HG03095 (cell line): Measurements from ENCODE around the gene SHROOM3.

Experiments
- ATAC-seq: cut with Tn5 transposase; IDR thresholded peaks from one replicate; pipeline ENCODE4 v1.9.1; 2021; ENCODE audit warnings: moderate library complexity; ENCODE audit not compliant: unreplicated experiment

Gene SHROOM3

GRCh38 chr4:76688619-76689144 lies 253.7 kb downstream of the SHROOM3 start:
- ATAC-seq: no peak

- no peak for ATAC-seq
Observed at GRCh38 chr4:76689145-76689817, 254.3 kb downstream of the SHROOM3 start.

GRCh38 chr4:76690011-76690905 lies 255.2 kb downstream of the SHROOM3 start:
- ATAC-seq: no peak

- no peak for ATAC-seq
Observed at GRCh38 chr4:76690906-76691275, 255.9 kb downstream of the SHROOM3 start.

GRCh38 chr4:76691807-76692582 lies 257.0 kb downstream of the SHROOM3 start:
- no peak for ATAC-seq

GRCh38 chr4:76692761-76693160 lies 257.7 kb downstream of the SHROOM3 start:
- ATAC-seq: no peak

- ATAC-seq: no peak
Observed at GRCh38 chr4:76694056-76694455, 259.0 kb downstream of the SHROOM3 start.

GRCh38 chr4:76696109-76696508 lies 261.1 kb downstream of the SHROOM3 start:
- ATAC-seq: no peak

GRCh38 chr4:76697129-76697803 lies 262.2 kb downstream of the SHROOM3 start:
- ATAC-seq: peak; percentile 87

GRCh38 chr4:76698141-76698540 lies 263.1 kb downstream of the SHROOM3 start:
- no peak for ATAC-seq

GRCh38 chr4:76699751-76700310 lies 264.8 kb downstream of the SHROOM3 start:
- no peak for ATAC-seq

- no peak for ATAC-seq
Observed at GRCh38 chr4:76702440-76703122, 267.6 kb downstream of the SHROOM3 start.

- no peak for ATAC-seq
Observed at GRCh38 chr4:76703123-76703490, 268.1 kb downstream of the SHROOM3 start.

GRCh38 chr4:76703676-76704075 lies 268.6 kb downstream of the SHROOM3 start:
- no peak for ATAC-seq

- ATAC-seq: no peak
Observed at GRCh38 chr4:76704133-76704881, 269.3 kb downstream of the SHROOM3 start.

GRCh38 chr4:76705472-76705871 lies 270.4 kb downstream of the SHROOM3 start:
- no peak for ATAC-seq

GRCh38 chr4:76706581-76706980 lies 271.6 kb downstream of the SHROOM3 start:
- ATAC-seq: no peak

- no peak for ATAC-seq
Observed at GRCh38 chr4:76708971-76709771, 274.1 kb downstream of the SHROOM3 start.
